ENCODE data around the gene SPRYD3.

DNA sequence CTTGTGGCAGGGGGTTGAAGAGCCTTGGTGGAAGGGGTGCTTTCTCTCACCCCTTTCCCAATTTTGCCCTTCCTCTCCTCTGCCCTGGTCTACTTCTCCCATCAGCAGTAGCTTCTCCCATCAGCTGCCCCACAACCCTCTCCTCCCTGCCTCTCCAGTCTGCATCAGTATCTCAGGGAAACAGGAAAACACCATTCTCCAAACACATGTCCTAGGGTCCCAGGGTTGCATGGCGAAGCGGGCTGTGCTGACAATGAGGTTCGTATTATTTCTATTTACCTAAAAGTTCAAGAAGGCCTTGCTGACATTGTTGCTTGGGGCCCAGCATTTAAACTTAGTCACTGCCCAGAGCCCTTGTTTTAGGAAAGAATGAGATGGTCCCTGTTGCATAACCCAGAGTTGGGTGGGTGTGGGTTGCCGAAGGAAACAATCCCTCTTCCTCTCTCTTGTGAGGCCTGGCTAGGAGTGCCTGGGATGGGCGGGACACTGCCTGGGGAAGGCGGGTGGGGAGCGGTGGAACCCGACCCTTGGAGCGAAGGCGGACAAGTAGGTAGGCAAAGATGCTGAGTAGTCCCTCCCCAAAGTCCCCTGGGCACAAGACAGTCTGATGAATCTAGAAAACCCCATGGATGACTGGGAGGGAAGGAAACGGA is 17.0 kb upstream of the SPRYD3 start:
- TF ChIP-seq, protein P1, sequence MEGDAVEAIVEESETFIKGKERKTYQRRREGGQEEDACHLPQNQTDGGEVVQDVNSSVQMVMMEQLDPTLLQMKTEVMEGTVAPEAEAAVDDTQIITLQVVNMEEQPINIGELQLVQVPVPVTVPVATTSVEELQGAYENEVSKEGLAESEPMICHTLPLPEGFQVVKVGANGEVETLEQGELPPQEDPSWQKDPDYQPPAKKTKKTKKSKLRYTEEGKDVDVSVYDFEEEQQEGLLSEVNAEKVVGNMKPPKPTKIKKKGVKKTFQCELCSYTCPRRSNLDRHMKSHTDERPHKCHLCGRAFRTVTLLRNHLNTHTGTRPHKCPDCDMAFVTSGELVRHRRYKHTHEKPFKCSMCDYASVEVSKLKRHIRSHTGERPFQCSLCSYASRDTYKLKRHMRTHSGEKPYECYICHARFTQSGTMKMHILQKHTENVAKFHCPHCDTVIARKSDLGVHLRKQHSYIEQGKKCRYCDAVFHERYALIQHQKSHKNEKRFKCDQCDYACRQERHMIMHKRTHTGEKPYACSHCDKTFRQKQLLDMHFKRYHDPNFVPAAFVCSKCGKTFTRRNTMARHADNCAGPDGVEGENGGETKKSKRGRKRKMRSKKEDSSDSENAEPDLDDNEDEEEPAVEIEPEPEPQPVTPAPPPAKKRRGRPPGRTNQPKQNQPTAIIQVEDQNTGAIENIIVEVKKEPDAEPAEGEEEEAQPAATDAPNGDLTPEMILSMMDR (IDR thresholded peaks at IDR 0.05): no peak
- no peak for TF ChIP-seq POLR2A (IDR thresholded peaks at IDR 0.05)
